DMS 273 (cell line): ENCODE measurements around the gene STK32C.

ENCODE experiments used
- DNase-seq: peaks from one replicate; lab custom pipeline; 2025; ENCODE audit not compliant: unreplicated experiment; lab: John Stamatoyannopoulos, UW

STK32C gene

DNA sequence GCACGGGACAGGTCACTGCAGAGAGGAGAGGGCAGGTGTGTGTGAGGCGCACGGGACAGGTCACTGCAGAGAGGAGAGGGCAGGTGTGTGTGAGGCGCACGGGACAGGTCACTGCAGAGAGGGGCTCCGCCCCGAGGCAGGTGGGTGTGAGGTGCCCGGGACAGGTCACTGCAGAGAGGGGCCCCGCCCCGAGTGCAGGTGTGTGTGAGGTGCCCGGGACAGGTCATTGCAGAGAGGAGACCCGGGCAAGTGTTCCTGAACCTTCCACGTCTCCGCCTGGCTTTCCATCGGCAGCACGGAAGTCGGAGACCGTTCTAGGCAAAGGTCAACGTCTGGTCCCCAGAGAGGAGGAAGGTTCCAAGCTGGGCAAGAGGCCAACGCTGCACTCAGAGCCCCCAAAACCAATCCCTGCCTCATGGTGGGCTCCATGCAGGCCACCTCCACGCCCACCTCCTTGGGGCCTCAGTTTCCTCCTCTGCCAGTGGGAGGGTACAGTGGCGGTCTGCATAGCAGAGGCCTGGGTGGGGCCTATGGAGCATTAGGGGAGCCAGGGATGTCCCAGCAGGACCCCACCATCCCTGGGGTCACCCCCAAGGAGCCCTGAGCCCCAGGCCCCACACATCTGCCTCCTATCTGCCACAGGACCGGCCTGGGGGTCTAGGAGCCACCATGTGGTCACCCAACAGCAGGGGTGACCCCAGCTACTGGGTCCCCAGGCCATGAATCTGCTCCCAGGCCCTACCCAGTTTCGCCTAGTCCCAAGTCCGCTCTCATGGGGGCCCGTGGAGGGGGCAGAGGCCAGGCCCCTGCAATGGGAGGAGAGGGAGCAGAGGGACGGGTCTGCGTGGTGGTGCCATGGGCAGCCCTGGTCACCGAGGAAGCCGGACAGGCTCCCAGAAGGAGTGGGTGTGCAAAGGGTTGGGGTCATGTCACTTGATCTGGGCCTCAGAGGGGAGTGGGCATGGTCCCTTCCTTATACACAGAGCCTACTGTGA is 57.0 kb downstream of the STK32C start:
- no peak for DNase-seq

DNA sequence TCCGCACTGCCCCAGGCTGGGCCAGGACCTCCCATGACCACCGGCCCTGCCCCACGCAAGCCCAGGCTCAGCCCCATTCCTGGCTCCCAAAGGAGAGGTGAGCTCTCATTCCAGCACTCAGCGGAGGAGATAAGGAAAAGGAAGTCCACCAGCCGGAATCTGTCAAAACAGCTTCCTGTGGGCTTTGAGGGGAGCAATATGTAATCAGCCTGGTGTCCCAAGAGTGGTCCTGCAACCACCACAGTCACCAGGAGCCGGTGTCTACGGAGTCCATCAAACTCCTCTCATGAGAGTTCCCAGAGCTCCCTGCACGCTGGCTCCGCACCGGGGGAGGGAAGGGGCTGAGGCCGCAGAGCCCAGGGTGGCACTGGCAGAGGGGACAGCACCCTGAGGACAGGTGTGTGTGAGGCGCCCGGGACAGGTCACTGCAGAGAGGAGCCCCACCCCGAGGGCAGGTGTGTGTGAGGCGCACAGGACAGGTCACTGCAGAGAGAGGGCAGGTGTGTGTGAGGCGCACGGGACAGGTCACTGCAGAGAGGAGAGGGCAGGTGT is 57.9 kb downstream of the STK32C start:
- no peak for DNase-seq

DNA sequence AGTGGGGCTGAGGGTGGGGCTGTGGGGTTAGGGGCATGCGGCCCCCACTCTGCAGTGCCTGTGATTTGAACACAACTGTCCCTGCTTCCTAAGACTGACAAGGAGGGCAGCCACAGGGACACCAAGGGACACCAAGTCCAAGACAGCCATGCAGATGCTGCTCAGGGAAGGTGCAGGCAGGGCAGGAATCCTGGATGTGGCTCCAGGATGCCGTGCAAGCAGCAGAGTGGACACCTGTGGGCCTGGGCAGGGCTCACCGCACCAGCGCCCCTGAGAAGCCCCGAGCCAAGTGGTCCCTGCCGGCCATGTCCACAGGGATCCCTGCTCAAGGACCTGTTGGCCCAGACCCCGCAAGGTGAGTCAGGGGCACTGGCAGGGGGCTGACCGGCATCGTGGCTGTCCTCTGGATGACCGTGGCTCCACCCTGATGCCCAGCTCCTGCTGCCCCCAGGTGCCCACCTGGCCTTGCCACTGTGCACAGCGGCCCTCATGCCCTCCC is 58.5 kb downstream of the STK32C start:
- no peak for DNase-seq

DNA sequence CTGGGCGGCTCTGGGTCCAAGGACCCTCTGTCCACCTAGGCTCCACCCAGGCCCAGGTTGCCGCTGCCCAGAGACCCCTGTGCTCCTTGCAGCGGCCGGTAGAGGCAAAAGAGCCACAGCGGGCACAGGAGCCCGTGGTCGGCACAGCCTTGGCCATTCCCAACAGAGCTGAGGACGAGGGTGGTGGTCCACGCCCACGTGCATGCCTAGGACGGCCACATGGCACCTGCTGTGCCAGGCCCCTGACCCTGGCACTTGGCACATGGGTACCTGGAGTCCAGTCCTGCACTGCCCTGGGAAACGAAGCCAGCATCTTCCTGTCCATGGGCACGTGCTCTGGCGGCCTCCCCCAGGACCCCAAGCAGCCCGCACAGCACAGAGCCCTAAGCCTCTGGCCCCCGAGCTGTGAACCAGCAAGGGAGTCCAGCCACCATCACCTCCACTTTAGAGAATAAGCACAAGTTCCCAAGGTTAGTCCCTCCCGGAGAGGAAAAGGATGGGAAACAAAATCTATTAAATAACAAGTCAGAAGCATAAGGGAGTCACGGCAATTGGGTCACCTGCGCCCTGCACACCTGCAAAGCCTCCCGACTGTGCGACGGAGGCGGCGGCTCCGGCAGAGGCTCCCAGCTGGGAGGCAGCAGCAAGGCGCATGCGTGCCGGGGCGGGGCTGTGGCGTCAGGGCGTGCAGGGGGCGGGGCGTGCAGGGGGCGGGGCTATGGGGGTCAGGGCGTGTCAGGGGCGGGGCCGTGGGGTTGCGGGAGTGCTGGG is 59.1 kb downstream of the STK32C start:
- no peak for DNase-seq

DNA sequence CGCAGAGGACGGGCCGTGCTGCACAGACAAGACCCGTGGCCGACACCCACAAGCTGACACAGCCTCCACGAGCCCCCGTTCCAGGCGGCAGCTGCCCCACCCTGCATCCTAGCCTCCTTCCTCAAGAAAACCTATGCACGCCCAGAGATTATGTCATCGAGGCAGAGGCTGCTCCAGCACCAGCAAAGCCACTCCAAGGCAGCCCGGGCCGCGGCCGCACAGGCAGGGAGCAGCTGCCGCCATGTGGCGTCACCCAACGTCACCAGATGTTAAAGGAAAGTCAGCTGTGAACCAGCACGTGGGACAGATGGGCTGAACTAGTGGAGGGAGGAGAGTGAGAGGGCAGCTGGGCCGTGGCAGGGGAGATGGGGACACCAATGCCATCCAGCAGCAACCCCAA is 59.8 kb downstream of the STK32C start:
- peak; percentile 87 for DNase-seq

DNA sequence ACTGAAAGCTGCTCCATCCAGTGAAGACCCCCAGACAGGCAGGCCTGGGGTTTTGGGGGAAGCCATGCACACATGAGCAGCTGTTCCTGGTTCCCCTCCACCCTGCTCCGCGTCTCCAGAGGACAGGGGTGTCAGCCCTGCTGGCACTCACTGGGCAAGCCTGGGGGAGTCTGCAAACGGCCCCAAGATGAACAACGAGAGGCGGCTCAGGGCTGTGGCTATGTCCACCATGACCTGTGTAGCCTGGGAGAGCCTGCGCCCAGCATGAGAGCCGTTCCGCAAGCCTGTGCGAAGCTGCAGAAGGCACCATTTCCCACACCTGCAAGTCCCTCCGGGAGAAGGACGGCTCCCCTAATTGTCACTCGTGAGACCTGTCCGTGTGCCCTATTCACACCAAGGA is 61.5 kb downstream of the STK32C start:
- DNase-seq, result no peak

DNA sequence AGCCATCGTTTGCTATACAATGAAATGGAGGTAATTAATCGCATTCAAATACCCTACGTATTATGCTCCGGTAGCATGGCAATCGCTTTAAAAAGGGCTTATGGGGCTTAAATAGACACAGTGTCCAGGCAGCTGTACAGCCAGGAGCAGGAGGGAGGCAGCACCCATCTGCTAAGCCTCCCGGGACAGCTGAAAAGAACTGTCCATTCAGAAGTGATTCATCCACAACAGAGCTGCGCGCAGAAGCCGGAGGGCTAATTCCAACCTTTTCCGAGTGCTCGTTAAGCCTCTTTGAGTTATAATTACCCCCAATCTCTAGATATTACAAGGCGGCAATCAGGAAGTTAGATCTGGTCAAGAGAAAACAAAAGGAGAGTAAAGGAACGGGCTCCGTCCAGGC is 62.7 kb downstream of the STK32C start:
- DNase-seq, result no peak

DNA sequence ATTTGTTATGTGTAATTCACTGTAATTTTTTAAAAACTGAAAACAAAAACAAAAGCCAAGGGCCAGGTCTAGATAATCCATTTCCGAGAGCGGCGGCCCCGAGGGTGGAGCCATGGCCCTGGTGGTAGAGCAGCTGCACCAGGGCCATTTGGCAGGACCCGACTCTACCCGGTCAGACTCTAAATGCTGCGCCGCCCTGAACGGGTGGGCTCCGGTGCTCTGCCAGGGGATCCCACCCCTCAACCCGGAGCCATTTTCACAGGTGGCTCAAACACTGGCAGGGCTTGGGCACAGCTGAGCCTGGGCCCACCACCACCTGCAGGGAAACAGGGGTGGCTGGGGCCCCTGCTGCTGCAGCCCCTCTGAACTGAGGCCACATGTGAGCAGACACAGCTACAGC is 64.1 kb downstream of the STK32C start:
- no peak for DNase-seq

DNA sequence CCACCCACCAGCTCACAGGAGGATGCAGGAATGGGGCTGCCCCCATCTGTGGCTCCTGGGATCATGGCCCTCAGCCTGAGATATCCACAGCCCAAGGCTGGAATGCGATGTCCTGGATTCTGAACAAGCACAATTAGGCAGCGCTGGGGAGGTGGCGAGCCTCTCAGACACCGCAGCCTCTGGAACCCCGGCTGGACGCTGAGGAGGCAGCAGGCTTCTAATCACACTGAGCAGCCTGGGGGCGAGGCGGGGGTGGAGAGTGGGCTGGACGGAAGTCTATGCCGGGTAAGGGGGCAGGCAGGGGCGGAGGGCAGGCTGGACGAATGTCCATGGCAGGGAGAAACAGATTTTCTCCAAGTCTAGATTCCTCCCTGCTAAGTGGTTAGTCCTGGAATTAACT is 64.6 kb downstream of the STK32C start:
- no peak for DNase-seq

DNA sequence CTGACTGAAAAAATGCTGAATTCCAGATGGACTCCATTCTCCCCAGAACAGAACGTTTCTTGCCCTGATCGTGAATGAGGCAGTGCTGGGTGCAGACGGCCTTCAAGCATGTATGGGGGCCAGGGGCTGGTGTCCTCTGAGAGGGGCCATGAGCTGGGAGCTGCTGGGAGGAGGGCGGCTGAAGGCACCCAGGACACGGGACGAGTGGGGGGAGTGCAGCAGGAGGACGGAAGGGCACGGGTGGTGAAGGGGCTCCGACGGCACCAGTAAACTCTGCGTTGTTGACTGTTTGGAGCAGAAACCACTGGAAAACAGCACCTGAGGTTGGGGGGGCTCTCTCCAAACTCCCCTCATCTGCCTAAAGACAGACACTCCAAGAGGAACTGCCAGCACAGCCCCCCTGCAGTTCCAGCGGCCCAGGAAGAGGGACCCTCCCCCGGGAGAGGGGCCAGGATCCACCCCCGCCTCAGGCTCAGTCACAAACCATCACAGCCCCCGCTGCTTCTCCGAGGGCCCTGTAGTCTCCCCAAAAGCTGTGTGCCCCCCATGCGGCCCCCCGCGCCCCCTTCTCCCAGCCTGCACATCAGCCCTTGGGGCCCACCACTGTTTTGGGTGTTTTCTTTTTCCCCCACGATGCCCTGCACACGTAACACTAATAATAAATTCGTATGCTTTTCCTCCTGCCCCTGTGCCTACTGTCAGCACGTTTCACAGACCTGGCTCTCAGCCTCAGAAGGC is 65.5 kb downstream of the STK32C start:
- DNase-seq, result no peak

DNA sequence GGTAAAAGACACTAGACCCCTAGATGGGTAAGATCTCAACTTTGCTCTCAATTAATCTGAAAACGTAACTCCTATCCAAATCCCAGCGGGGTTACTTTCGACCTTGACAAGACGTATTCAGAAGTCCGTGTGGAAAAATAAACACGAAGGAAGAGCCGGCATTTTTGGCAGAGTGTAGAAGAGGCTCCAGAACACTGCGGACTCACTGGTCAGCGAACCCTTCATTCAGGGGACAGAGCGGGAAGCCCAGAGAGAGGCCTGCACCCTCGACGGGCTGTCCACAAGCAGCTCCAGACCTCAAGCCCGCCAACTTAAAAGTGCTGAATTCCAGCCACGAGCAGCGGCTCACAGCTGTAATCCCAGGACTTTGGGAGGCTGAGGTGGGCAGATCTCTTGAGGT is 66.3 kb downstream of the STK32C start:
- no peak for DNase-seq

DNA sequence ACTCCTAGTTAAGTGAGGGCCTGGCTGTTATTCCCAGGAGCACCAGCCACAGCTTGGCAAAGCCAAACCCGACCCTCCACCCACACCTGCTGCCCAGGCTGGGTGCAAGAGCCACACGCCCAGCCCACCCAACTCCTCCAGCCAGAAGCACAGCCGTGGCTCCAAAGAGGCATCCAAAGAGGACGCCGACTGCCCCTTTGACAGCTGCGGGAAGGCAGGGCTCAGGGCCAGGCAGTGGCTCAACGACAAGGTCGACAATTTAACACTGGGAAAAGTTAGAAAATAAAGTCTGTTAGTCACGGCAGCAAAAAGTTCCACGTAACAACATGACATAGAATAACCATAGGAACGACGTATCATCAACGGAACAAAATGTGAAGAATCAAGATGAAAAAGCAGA is 66.7 kb downstream of the STK32C start:
- no peak for DNase-seq

DNA sequence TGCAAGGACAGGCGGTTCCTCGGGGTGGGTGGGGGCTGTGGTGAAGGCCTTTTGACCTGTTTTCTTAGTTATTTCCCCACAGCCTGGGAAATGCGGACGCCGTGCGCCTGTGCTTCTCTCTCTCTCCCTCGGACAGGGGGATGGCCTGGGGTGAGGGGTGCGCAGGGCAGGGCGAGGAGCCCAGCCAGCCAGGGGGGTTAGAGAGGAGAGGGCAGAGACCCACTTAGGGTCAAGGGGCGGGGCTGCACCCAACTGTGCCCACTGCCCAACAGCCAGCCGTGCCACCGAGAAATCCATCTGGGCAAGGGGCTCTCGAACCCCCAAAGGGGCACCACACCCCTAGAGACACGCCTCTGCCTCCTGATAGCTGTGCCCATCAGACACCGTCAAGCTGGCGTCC is 67.2 kb downstream of the STK32C start:
- DNase-seq, result no peak

DNA sequence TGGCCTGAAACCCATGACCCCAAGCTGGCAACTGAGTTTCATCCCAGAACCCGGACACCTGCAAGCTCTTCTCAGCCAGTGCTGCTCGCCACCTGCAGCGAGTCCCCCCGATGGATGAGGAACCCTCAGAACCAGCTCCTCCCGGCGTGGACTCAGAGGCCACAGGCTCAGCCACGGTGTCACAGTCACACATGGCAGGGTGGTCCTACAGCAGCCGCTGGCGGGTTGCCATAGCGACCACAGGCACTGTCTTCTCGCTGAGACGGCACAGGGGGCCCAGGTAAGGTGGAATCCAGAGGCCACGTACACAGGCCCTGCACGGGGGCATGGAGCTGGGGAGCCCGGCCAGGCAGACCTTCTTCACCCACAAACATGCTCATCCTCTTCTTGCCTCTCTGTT is 67.6 kb downstream of the STK32C start:
- no peak for DNase-seq

DNA sequence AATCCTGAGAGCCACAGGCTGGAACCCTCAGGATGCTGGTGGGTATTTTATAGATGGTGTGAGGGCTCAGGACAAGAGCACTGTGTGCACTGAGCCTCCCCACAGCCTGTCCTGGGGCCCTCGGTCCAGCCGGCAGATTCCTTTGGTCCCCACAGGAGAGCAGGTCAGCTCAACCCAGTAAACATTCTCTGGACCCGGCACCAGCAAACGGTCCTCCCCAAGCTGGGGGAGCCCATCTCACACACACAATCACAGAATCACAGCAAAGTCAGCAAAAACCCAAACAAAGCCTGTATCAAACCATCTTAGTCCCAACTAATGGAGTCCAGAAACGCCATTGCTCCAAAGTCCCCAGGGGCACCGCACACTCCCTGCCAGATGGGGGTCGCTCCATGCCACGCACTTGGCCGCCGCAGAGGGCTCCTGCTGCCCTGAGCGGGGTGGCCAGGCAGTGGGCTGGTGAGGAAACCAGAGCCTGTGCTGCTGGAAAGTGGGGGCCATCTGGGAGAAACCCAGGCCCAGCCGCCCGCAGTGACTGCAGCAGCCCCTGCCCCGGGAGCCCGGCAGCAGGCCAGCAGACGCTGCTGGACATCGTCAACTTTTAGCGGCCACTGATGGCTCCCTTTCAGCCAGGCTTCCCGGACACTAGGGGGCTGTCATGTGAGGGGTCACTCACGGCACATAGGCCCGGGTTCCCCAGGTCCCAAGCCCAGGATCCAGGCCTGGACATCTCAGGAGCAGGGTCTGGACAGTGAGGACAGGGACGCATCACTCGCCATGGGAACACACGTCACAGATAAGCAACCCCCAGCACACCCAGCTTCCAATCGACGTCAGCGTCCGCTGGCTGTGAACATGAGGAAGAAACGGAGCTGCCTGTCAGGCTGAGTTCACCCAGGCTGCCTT is 68.4 kb downstream of the STK32C start:
- no peak for DNase-seq

DNA sequence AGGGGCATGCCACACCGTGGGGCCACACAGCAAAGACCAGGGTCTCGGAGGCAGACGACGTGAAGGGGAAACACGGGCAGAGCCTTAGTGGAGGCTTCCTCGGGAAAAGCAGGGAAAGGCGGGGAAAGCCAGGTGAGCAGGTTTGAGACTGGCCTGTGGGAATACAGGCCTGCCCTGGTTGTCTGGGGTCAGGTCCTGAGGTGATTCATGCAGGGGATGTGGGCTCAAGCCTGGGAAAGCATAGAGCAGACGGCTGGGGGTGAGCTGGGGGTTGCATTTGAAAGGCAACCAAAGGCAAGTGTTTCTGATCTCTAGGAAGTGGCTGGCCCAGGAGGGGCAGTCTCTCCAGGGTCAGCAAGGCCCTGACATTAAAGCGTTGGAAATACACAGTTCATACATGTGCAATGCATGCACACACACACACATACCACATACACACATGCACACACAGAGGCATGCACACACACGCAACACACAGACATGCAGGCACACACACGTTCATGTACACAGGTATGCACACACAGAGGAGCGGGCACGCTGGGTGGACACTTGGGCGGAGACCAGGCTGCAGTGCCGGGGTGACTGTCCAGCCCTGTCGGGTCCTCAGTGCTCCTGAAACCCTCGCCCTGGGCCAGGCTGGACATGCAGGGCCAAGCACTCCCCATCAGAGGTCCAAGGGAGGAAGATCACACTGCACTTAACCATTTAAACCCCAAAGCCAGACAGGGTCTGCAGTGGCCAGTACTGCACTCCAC is 69.2 kb downstream of the STK32C start:
- DNase-seq, result no peak

DNA sequence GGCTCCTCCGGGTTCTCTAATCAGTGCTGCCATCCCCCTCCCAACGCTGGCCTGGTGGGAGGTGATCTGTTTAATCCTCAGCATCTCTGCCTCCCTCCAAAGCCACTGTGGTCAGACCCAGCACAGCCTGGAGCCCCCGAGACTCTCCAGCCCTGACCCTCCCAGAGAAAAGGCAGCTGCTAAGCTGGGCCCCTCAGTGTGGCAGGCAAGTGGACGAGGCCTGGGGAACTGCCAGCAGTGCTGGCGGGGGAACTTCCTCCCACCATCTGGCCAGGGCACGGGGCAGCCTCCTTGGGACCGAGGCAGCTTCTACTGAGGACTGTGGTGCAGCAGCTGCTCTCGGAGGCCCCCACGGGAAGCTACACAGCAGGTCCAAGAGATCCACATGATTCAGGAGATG is 69.9 kb downstream of the STK32C start:
- peak; percentile 82 for DNase-seq

DNA sequence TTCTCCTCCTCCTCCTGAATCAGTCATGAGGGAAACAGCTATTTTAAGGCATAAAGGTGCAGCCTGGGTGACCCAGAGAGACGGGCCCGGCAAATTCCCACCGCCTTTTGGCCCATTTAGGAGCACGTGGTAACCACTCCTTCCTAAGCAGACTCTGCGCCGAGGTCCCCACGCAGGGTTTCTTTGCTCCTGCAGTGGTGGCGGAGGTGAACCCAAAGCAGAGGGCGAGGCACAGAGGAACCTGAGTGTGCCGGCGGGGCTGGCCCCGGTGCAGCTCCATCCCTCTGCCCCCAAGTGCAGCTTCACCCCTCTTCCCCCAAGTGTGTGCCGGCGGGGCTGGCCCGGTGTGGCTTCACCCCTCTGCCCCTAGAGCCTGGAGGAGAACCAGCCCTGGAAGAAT is 70.4 kb downstream of the STK32C start:
- DNase-seq, result no peak

DNA sequence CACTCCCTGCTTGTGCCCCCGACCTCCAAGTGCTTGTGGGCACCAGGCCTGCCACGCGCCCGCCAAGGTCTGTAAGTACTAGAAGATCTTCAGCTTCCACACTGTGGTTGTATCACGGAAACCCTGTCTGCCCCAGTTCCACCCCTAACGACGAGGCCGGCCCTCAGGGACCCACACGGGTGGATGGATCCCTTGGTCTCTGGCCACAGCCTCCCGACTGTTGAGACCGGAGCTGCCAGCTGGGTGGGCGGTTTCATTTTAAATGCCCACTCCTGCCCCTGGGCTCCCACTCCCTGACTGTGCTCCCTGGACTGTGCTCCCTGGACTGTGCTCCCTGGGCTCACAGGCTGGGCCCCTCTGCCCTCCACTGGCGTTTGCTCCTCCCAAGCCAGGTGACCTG is 70.9 kb downstream of the STK32C start:
- no peak for DNase-seq
